Gastroesophageal sphincter (tissue), 3 donors: ENCODE measurements around the gene TMEM74B.

Experiments used
- CTCF ChIP-seq, 4 experiments: fragments of 200-600 bp in 2 of 4; fragments of 450-650 bp in 2 of 4; sonication (generic) in 1 of 4; IDR thresholded peaks; one replicate each; pipeline ENCODE4 v1.5.1; 2017 to 2019; ENCODE audit warnings: antibody characterized with exemption in 4 of 4, mild to moderate bottlenecking in 2 of 4, moderate library complexity in 2 of 4
- EP300 ChIP-seq: sonication (generic); formaldehyde crosslinking; IDR thresholded peaks from one replicate; pipeline ENCODE4 v1.6.1; 2017; ENCODE audit warnings: antibody characterized with exemption, mild to moderate bottlenecking
- POLR2AphosphoS5 ChIP-seq: sonication (generic); formaldehyde crosslinking; IDR thresholded peaks from one replicate; pipeline ENCODE4 v1.6.1; 2017; ENCODE audit warnings: antibody characterized with exemption

- TF ChIP-seq CTCF (IDR thresholded peaks at IDR 0.05): no peak
- TF ChIP-seq EP300: no peak
- TF ChIP-seq POLR2AphosphoS5: no peak
Measured at GRCh38 chr20:1154691-1155090, 30.1 kb downstream of the TMEM74B start.
